H1 (cell line): ENCODE measurements around the gene POGK. TPM values are rescaled to one million over a fixed set of nuclear protein-coding genes. Genes with fewer than 3 reads are reported as not detected.

Experiments used
- CTCF ChIA-PET: fragments of 300-600 bp; sonication (Branson Sonifier 250); formaldehyde crosslinking; loops from one replicate; lab custom pipeline; 2021; ENCODE audit not compliant: partially characterized antibody; lab: Charles Lee
- POLR2A ChIA-PET: fragments of 300-600 bp; sonication (Branson Sonifier 250); formaldehyde crosslinking; loops from one replicate; lab custom pipeline; 2021; ENCODE audit warnings: inconsistent platforms; ENCODE audit not compliant: partially characterized antibody; lab: Charles Lee
- DNase-seq, 2 experiments: peaks; one replicate each; pipeline versions ENCODE4 v3.0.0 to v3.0.0-alpha.2; 2010 to 2022; ENCODE audit warnings: low spot score in 2 of 2, low read depth in 1 of 2, mixed read lengths in 1 of 2
- FAIRE-seq: peaks from 2 replicates; lab custom pipeline; 2011; peaks lifted over from hg19 to GRCh38; lab: Jason Lieb, UNC
- H2AFZ ChIP-seq: 2 replicates; pipeline ENCODE4 v1.8.1; 2012; ENCODE audit warnings: low read length, inconsistent platforms
- H2AK5ac ChIP-seq: 2 replicates; pipeline ENCODE4 v1.6.1; 2013; ENCODE audit warnings: low read depth, low read length
- H2BK120ac ChIP-seq: replicated peaks from 2 replicates; pipeline ENCODE3; 2013; ENCODE audit warnings: low read depth, low read length, inconsistent platforms
- H2BK12ac ChIP-seq: 2 replicates; pipeline ENCODE4 v1.6.1; 2013; ENCODE audit warnings: low read depth, low read length
- H2BK15ac ChIP-seq: 2 replicates; pipeline ENCODE4 v1.6.1; 2013; ENCODE audit warnings: low read length
- H2BK20ac ChIP-seq: 2 replicates; pipeline ENCODE4 v1.6.1; 2013; ENCODE audit warnings: low read length
- H2BK5ac ChIP-seq: 2 replicates; pipeline ENCODE4 v1.6.1; 2013; ENCODE audit warnings: low read depth, low read length
- H3K14ac ChIP-seq: 2 replicates; pipeline ENCODE4 v1.6.1; 2013; ENCODE audit warnings: inconsistent platforms; ENCODE audit not compliant: insufficient read length
- H3K18ac ChIP-seq: 2 replicates; pipeline ENCODE4 v1.6.1; 2013; ENCODE audit warnings: low read length; ENCODE audit errors: extremely low read depth
- H3K23ac ChIP-seq: 2 replicates; pipeline ENCODE4 v1.6.1; 2013; ENCODE audit warnings: inconsistent platforms; ENCODE audit not compliant: insufficient read length
- H3K23me2 ChIP-seq: 2 replicates; pipeline ENCODE4 v1.6.1; 2013; ENCODE audit warnings: low read depth, low read length
- H3K27ac ChIP-seq: 2 replicates; pipeline ENCODE4 v1.6.1; 2011; ENCODE audit warnings: low read depth, low read length, inconsistent platforms
- H3K27me3 ChIP-seq, 4 experiments: replicated peaks in 1 of 4; 1 replicate in 1 of 4; 2 replicates in 3 of 4; pipeline versions ENCODE4 v1.6.1 to v1.8.1; 2011 to 2013; ENCODE audit warnings: low read length in 3 of 4, mild to moderate bottlenecking in 3 of 4, inconsistent platforms in 2 of 4, mixed read lengths in 2 of 4, moderate library complexity in 1 of 4; ENCODE audit not compliant: control insufficient read depth in 3 of 4, insufficient read depth in 3 of 4; ENCODE audit errors: extremely low read depth in 1 of 4
- H3K36me3 ChIP-seq, 4 experiments: 2 replicates each; pipeline versions ENCODE4 v1.6.1 to v1.8.1; 2011 to 2013; ENCODE audit warnings: mild to moderate bottlenecking in 4 of 4, low read length in 3 of 4, moderate library complexity in 2 of 4, control low read depth in 1 of 4, inconsistent platforms in 1 of 4; ENCODE audit not compliant: insufficient read depth in 4 of 4, control insufficient read depth in 2 of 4
- H3K4ac ChIP-seq: replicated peaks from 2 replicates; pipeline ENCODE3; 2013; ENCODE audit warnings: low read length, low read depth, mixed read lengths, inconsistent platforms; ENCODE audit not compliant: insufficient read length
- H3K4me1 ChIP-seq, 4 experiments: replicated peaks in 1 of 4; 1 replicate in 1 of 4; 2 replicates in 3 of 4; pipeline versions ENCODE4 v1.6.1 to v1.8.1; 2011 to 2013; ENCODE audit warnings: low read length in 3 of 4, inconsistent platforms in 2 of 4, mixed read lengths in 1 of 4; ENCODE audit not compliant: insufficient read depth in 4 of 4, control insufficient read depth in 3 of 4
- H3K4me2 ChIP-seq, 2 experiments: 2 replicates each; pipeline versions ENCODE4 v1.6.1 to v1.8.1; 2011 to 2013; ENCODE audit warnings: low read depth in 2 of 2, low read length in 2 of 2, control low read depth in 1 of 2, inconsistent platforms in 1 of 2, mild to moderate bottlenecking in 1 of 2; ENCODE audit not compliant: insufficient read depth in 1 of 2
- H3K4me3 ChIP-seq, 4 experiments: fragments of 200-600, 300-600 bp in 1 of 4; sonication (generic), shearing (Covaris generic), sonication (Bioruptor Twin) in 1 of 4; 2 replicates each; pipeline versions ENCODE4 v1.5.1 to v1.8.1; 2011 to 2016; ENCODE audit warnings: low read length in 4 of 4, low read depth in 3 of 4, control low read depth in 2 of 4, inconsistent platforms in 2 of 4, mild to moderate bottlenecking in 2 of 4, mixed read lengths in 1 of 4, moderate library complexity in 1 of 4; ENCODE audit not compliant: insufficient read depth in 2 of 4; ENCODE audit errors: extremely low read depth in 1 of 4
- H3K56ac ChIP-seq: replicated peaks from 2 replicates; pipeline ENCODE3; 2013; ENCODE audit warnings: low read depth, mild to moderate bottlenecking, mixed read lengths, low read length, inconsistent platforms; ENCODE audit not compliant: insufficient read length
- H3K79me1 ChIP-seq: 2 replicates; pipeline ENCODE4 v1.6.1; 2013; ENCODE audit warnings: low read depth, low read length, control low read depth
- H3K79me2 ChIP-seq, 2 experiments: 2 replicates each; pipeline versions ENCODE4 v1.6.1 to v1.8.1; 2012 to 2013; ENCODE audit warnings: low read length in 2 of 2, mild to moderate bottlenecking in 2 of 2, inconsistent platforms in 1 of 2; ENCODE audit not compliant: insufficient read depth in 2 of 2, control insufficient read depth in 1 of 2
- H3K9ac ChIP-seq, 4 experiments: replicated peaks in 1 of 4; 1 replicate in 1 of 4; 2 replicates in 3 of 4; pipeline versions ENCODE4 v1.6.1 to v1.8.1; 2011 to 2013; ENCODE audit warnings: low read depth in 3 of 4, low read length in 3 of 4, control low read depth in 2 of 4, mild to moderate bottlenecking in 2 of 4, moderate library complexity in 2 of 4, inconsistent platforms in 1 of 4; ENCODE audit errors: extremely low read depth in 1 of 4
- H3K9me3 ChIP-seq, 2 experiments: 2 replicates each; pipeline versions ENCODE4 v1.6.1 to v1.8.1; 2012 to 2013; ENCODE audit warnings: mild to moderate bottlenecking in 2 of 2, moderate library complexity in 2 of 2, control low read depth in 1 of 2, inconsistent platforms in 1 of 2, low read depth in 1 of 2, low read length in 1 of 2, mixed read lengths in 1 of 2; ENCODE audit not compliant: insufficient read depth in 2 of 2
- H4K20me1 ChIP-seq, 2 experiments: replicated peaks in 1 of 2; 2 replicates each; pipeline versions ENCODE3 to v1.8.1; 2011 to 2013; ENCODE audit warnings: inconsistent platforms in 2 of 2, low read length in 2 of 2, mild to moderate bottlenecking in 1 of 2; ENCODE audit not compliant: insufficient read depth in 2 of 2, control insufficient read depth in 1 of 2
- H4K5ac ChIP-seq: 2 replicates; pipeline ENCODE4 v1.6.1; 2013; ENCODE audit warnings: low read length, low read depth, mixed read lengths, inconsistent platforms; ENCODE audit not compliant: insufficient read length
- H4K8ac ChIP-seq: 2 replicates; pipeline ENCODE4 v1.8.0; 2013; ENCODE audit warnings: mild to moderate bottlenecking, moderate library complexity, low read length, inconsistent platforms; ENCODE audit not compliant: insufficient read depth; ENCODE audit errors: extremely low read depth
- H4K91ac ChIP-seq: replicated peaks from 2 replicates; pipeline ENCODE3; 2013; ENCODE audit warnings: low read length, mixed read lengths, inconsistent platforms; ENCODE audit not compliant: insufficient read length
- CREB1 ChIP-seq: IDR thresholded peaks from 2 replicates; pipeline ENCODE4 v1.6.1; 2012; ENCODE audit warnings: inconsistent platforms
- EP300 ChIP-seq, 2 experiments: IDR thresholded peaks; 1 replicate in 1 of 2; 2 replicates in 1 of 2; pipeline ENCODE4 v1.6.1; 2011 to 2012; ENCODE audit warnings: low read depth in 2 of 2, low read length in 2 of 2, mild to moderate bottlenecking in 2 of 2, borderline replicate concordance in 1 of 2, inconsistent platforms in 1 of 2, moderate library complexity in 1 of 2
- GTF2F1 ChIP-seq: IDR thresholded peaks from 2 replicates; pipeline ENCODE4 v1.6.1; 2012; ENCODE audit warnings: low read depth, low read length, improper control_type of control experiment, borderline replicate concordance
- KDM4A ChIP-seq: IDR thresholded peaks from one replicate; pipeline ENCODE4 v1.7.1; 2012; ENCODE audit warnings: low read depth, mild to moderate bottlenecking, moderate library complexity, low read length, inconsistent platforms; ENCODE audit not compliant: severe bottlenecking
- POU5F1 ChIP-seq: IDR thresholded peaks from 2 replicates; pipeline ENCODE4 v1.6.1; 2011; ENCODE audit warnings: low read depth, mild to moderate bottlenecking, low read length, moderate library complexity
- RNF2 ChIP-seq: fragments of 200-900, 300-1000 bp; sonication (generic); IDR thresholded peaks from 2 replicates; pipeline ENCODE4 v1.7.1; 2016; ENCODE audit warnings: borderline replicate concordance, low read depth, mild to moderate bottlenecking, antibody characterized with exemption, low read length; ENCODE audit not compliant: poor library complexity, severe bottlenecking; ENCODE audit errors: missing control alignments
- SRF ChIP-seq: IDR thresholded peaks from 2 replicates; pipeline ENCODE4 v1.6.1; 2011; ENCODE audit warnings: mild to moderate bottlenecking, low read depth, low read length, moderate library complexity
- YY1 ChIP-seq: IDR thresholded peaks from 2 replicates; pipeline ENCODE4 v1.6.1; 2011; ENCODE audit warnings: low read depth, mild to moderate bottlenecking, low read length
- ZNF274 ChIP-seq: IDR thresholded peaks from 2 replicates; pipeline ENCODE4 v1.7.0; 2012; ENCODE audit warnings: low read length, borderline replicate concordance; ENCODE audit errors: extremely low read depth
- WGBS, 2 experiments: shearing (Covaris generic) in 1 of 2; methylation state at CpG; one replicate each; pipeline versions ENCODE4 v1.1.6 to v1.1.7; 2013 to 2015; ENCODE audit warnings: low lambda C conversion rate in 2 of 2, mixed read lengths in 2 of 2, inconsistent platforms in 1 of 2, low coverage in 1 of 2, missing lambda C conversion rate in 1 of 2; ENCODE audit not compliant: insufficient replicate concordance in 2 of 2, insufficient coverage in 1 of 2, insufficient read length in 1 of 2; ENCODE audit errors: extremely low coverage in 1 of 2, missing lambda C conversion rate in 1 of 2; 5-methylcytosine and 5-hydroxymethylcytosine counted together
- polyA plus RNA-seq, 7 experiments: library from polyadenylated mRNA; depleted of rRNA in 3 of 7; stranded (reverse) in 5 of 7; unstranded in 2 of 7; fragments of >200 nt in 5 of 7; fragments of 200-250 nt in 2 of 7; gene quantifications; 1 replicate in 5 of 7; 2 replicates in 1 of 7; 4 replicates in 1 of 7; pipeline versions ENCODE4 v1.2.1 to v1.2.3, GENCODE V29; 2011 to 2013; ENCODE audit warnings: missing spikeins in 2 of 7, mixed read lengths in 2 of 7
- total RNA-seq: library from RNA; stranded (reverse); fragmentation: NEBNext Ultra II Directional; extraction: Animal tissue kit (Norgen Biotek cat#: 25700); gene quantifications from 2 replicates; pipeline ENCODE4 v1.2.1, GENCODE V29; 2021

Gene POGK
- total and polyA plus RNA-seq, 2 of the 8 experiments (the other 6 are each of a cell fraction or from before 2014, with no cell fraction given), result 16.9 to 40.3 TPM

DNA sequence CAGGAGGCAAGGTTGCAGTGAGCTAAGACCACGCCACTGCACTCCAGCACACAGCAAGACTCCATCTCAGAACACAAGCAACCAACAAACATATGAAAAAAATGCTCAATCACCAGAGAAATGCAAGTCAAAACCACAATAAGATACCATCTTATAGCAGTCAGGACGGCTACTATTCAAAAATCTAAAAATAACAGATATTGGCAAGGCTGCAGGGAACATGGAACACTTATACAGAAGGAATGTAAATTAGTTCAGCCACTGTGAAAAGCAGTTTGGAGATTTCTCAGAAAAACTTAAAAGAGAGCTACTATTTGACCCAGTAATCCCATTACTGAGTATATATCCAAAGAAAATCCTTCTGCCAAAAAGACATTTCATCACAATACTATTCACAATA is 27.6 kb upstream of the POGK start:
- FAIRE-seq (no peak), DNase-seq (no peak)
- WGBS, 2 experiments, result 96% methylated on average over 2 of the region's 2 CpGs; no CpG with 5 or more reads in 1 of the 2 experiments
- H4K91ac ChIP-seq, result no peak overlapping the region
- H3K36me3 ChIP-seq, result no peaks in the 10 kb centered on the region
- no peak overlapping the region for H2BK120ac ChIP-seq
- H2AFZ ChIP-seq, result no peak overlapping the region
- H3K9ac ChIP-seq, result no peak overlapping the region
- H4K5ac ChIP-seq, result no peak overlapping the region
- no peak overlapping the region for H3K4me3 ChIP-seq
- no peak overlapping the region for H3K18ac ChIP-seq
- no peak overlapping the region for H2BK5ac ChIP-seq
- no peak overlapping the region for H4K8ac ChIP-seq
- H3K4me2 ChIP-seq, result no peak overlapping the region
- no peak overlapping the region for H2AK5ac ChIP-seq
- H3K79me2 ChIP-seq, result no peaks in the 10 kb centered on the region
- peaks cover 0 to 2% (median 0%) of the 10 kb centered on the region in 4 experiments; a peak in 1 of 7 replicates for H3K27me3 ChIP-seq
- no peaks in the 10 kb centered on the region for H3K23me2 ChIP-seq
- no peak overlapping the region for H3K14ac ChIP-seq
- no peak overlapping the region for H3K23ac ChIP-seq
- no peak overlapping the region for H2BK20ac ChIP-seq
- ChIA-PET CTCF (interaction anchor here (0.6 to 1.7 kb wide), 3 partner anchors 11 to 827 kb away, joined by 3 to 5 read pairs (median 4); no protein-coding TSS in a partner anchor), POLR2A (no interaction called here)
- no peak overlapping the region for H3K27ac ChIP-seq
- H3K9me3 ChIP-seq, result no peaks in the 10 kb centered on the region
- H4K20me1 ChIP-seq, result no peaks in the 10 kb centered on the region
- TF ChIP-seq CREB1 (no peak), RNF2 (no peak), ZNF274 (no peak), SRF (no peak), POU5F1 (no peak), GTF2F1 (no peak), EP300 (IDR thresholded peaks at IDR 0.05; ENCODE audit: borderline replicate concordance in 1 of 2, low read depth in 2 of 2, low read length in 2 of 2) (no peak), YY1 (no peak), KDM4A (no peak)
- peaks cover 0 to 2% (median 0%) of the 10 kb centered on the region in 4 experiments; a peak in 1 of 7 replicates for H3K4me1 ChIP-seq
- no peak overlapping the region for H3K56ac ChIP-seq
- H3K79me1 ChIP-seq, result no peaks in the 10 kb centered on the region
- no peak overlapping the region for H2BK12ac ChIP-seq
- H3K4ac ChIP-seq, result no peak overlapping the region
- H2BK15ac ChIP-seq, result no peak overlapping the region
